Nephron progenitor cell (in vitro differentiated cells): ENCODE results near the gene MDH1.
"Not testable (repeated sequence)": the region's sequence is repeated elsewhere in the genome, so short reads cannot be mapped to it uniquely, and the experiment has no call there.

ENCODE experiments used
- DNase-seq: peaks from one replicate; pipeline ENCODE4 v3.0.0; 2021
- H3K27ac Mint-ChIP-seq: 2 replicates; pipeline ENCODE4 v1.8.0; 2021; ENCODE audit warnings: mild to moderate bottlenecking, moderate library complexity, mixed read lengths
- H3K27me3 Mint-ChIP-seq: 2 replicates; pipeline ENCODE4 v1.8.0; 2021; ENCODE audit warnings: mild to moderate bottlenecking, low read depth, mixed read lengths; ENCODE audit not compliant: poor library complexity
- H3K36me3 Mint-ChIP-seq: 2 replicates; pipeline ENCODE4 v1.8.0; 2021; ENCODE audit warnings: low read depth, mixed read lengths
- H3K4me1 Mint-ChIP-seq: 2 replicates; pipeline ENCODE4 v1.8.0; 2021; ENCODE audit warnings: mixed read lengths
- H3K4me3 Mint-ChIP-seq: 2 replicates; pipeline ENCODE4 v1.8.0; 2021; ENCODE audit warnings: mild to moderate bottlenecking, moderate library complexity, mixed read lengths
- H3K9me3 Mint-ChIP-seq: 2 replicates; pipeline ENCODE4 v1.8.0; 2021; ENCODE audit warnings: mild to moderate bottlenecking, moderate library complexity, mixed read lengths
- CTCF ChIP-seq: fragments of 200-600 bp; sonication (generic); IDR thresholded peaks from 2 replicates; pipeline ENCODE4 v1.5.0; 2021; ENCODE audit warnings: antibody characterized with exemption

MDH1 gene

GRCh38 chr2:63619328-63619727, 30.6 kb downstream of the MDH1 start:
- no peak overlapping the region for H3K27ac Mint-ChIP-seq
- H3K4me1 Mint-ChIP-seq, result peaks cover 14% of the 10 kb centered on the region
- H3K27me3 Mint-ChIP-seq, result no peaks in the 10 kb centered on the region
- peaks cover 8% of the 10 kb centered on the region for H3K9me3 Mint-ChIP-seq
- no peak for TF ChIP-seq CTCF
- H3K4me3 Mint-ChIP-seq, result no peak overlapping the region
- no peak for DNase-seq
- H3K36me3 Mint-ChIP-seq, result no peaks in the 10 kb centered on the region

GRCh38 chr2:63622751-63623150, 34.0 kb downstream of the MDH1 start:
- Mint-ChIP-seq H3K4me3 (no peak overlapping the region), H3K27ac (no peak overlapping the region), H3K27me3 (peaks cover 2% of the 10 kb centered on the region), H3K4me1 (no peaks in the 10 kb centered on the region), H3K36me3 (no peaks in the 10 kb centered on the region), H3K9me3 (peaks cover 20% of the 10 kb centered on the region)
- TF ChIP-seq CTCF, result no peak
- DNase-seq, result no peak

- H3K27ac Mint-ChIP-seq, H3K36me3 Mint-ChIP-seq, DNase-seq, H3K27me3 Mint-ChIP-seq, H3K4me1 Mint-ChIP-seq, H3K4me3 Mint-ChIP-seq: not testable (repeated sequence)
- H3K9me3 Mint-ChIP-seq, result peaks cover 20% of the 10 kb centered on the region
These were observed 35.0 kb downstream of the MDH1 start for GRCh38 chr2:63623763-63624162.

- no peak for TF ChIP-seq CTCF
- no peaks in the 10 kb centered on the region for H3K4me1 Mint-ChIP-seq
- H3K36me3 Mint-ChIP-seq, result peaks cover 7% of the 10 kb centered on the region
- peaks cover 7% of the 10 kb centered on the region for H3K27me3 Mint-ChIP-seq
- DNase-seq, result no peak
- no peak overlapping the region for H3K4me3 Mint-ChIP-seq
- peaks cover 36% of the 10 kb centered on the region for H3K9me3 Mint-ChIP-seq
- H3K27ac Mint-ChIP-seq, result no peak overlapping the region
These were observed 39.1 kb downstream of the MDH1 start for GRCh38 chr2:63627866-63628265.

GRCh38 chr2:63628403-63628942, 39.7 kb downstream of the MDH1 start:
- DNase-seq, result no peak
- TF ChIP-seq CTCF, result no peak
- H3K27ac Mint-ChIP-seq, result no peak overlapping the region
- H3K9me3 Mint-ChIP-seq, result peaks cover 37% of the 10 kb centered on the region
- H3K27me3 Mint-ChIP-seq, result peaks cover 7% of the 10 kb centered on the region
- no peak overlapping the region for H3K4me3 Mint-ChIP-seq
- no peaks in the 10 kb centered on the region for H3K4me1 Mint-ChIP-seq
- peaks cover 8% of the 10 kb centered on the region for H3K36me3 Mint-ChIP-seq

- H3K4me1 Mint-ChIP-seq, result no peaks in the 10 kb centered on the region
- H3K27me3 Mint-ChIP-seq, result peaks cover 7% of the 10 kb centered on the region
- DNase-seq, result no peak
- no peak overlapping the region for H3K4me3 Mint-ChIP-seq
- no peak for TF ChIP-seq CTCF
- H3K36me3 Mint-ChIP-seq, result peaks cover 8% of the 10 kb centered on the region
- H3K27ac Mint-ChIP-seq, result no peak overlapping the region
- H3K9me3 Mint-ChIP-seq, result peaks cover 53% of the 10 kb centered on the region
These were observed 42.7 kb downstream of the MDH1 start for GRCh38 chr2:63631501-63631900.
